ENCODE measurements around the gene TRIO.
"Not testable (repeated sequence)": the region's sequence is repeated elsewhere in the genome, so short reads cannot be mapped to it uniquely, and the experiment has no call there.

The TRIO gene

DNA sequence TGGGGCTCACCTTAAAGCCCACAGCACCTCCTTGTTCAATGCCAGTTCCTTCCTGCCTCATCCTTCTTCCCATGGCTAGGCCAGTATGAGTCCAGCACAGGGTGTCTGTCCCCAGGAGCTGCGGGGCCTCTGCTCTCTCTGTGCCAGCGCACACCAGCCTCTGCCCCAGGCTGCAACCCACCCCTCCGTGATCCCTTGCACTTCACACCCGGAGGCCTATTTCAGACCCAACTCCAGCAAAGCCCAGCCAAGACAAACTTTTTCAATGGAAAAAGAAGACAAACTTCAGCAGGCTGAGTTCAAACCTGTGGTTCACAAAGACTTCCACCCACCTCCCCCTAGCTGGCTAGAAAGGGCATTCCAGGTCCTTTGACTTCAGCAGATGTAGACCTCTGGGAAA, 382.3 kb downstream of the TRIO start:
- no peak for DNase-seq

DNA sequence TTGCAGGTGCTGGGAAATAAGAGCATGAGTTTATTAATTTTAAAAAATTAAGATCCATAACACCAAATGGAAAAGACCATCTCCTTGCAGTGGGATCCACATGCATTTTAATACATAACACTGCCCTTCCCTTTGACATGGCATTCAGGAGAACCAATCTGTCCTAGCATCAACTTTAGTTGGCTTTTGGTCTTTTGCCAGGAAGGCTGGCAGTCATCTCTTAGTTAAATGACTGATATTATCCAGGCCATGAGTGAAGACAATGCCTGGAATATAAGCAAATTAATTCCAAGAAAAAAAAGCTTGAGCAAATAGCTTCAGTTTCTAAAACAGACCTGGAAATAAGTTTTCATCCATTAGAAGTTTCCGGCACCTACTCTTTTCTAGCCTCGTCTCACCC, 383.4 kb downstream of the TRIO start:
- DNase-seq: no peak

DNA sequence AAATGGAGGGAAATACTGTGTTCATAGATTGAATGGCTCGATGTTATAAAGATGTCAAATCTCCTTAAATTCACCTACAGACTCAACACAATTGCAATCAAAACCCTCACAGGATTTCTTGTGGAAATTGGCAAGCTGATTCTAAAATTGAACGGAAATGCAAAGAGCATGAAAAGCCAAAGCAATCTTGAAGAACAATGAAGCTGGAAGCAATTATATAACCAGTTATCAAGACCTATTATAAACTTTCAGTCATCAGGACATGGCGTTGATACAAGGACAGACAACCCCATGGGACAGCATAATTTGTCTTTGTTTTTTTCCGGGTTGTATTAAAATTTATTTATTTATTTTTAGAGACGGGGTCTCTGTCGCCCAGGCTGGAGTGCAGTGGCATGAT, 385.0 kb downstream of the TRIO start:
- DNase-seq: no peak

DNA sequence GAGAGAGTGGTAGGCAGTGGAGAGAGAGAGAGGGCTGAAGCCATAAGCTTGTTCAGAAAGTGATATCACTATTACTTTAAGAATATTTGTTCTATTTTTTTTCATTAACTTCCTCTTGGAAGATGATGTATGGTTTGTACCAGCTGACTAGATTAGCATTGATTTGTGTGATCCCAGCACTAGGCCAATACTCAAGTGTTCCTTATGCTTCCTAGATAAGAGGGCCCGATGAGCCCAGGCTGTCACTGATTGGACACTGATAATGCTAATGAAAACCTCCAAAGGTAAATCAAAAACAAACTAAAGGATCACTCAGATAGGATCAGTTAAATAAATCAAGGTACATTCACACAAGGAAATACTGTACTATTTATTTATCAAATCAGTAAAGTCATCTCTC, 385.8 kb downstream of the TRIO start:
- DNase-seq: no peak

DNA sequence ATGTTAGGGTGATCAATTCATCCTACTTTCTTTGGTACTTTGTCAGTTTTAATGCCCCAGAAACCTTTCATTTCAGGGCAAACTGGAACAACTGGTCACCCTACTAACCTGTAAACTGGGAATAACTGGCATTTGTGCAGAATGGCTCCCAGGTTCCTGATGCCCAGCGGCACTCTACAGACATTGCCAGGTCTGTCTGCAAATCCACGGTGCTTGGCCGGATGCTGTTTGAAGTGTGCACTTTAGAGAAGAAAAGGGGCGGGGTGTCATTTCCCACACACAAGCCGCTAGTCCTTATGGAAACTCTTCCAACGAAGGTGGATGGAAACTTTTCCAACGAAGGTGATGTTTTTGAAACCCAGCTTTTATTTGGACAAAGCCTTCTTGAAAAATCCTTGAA, 388.5 kb downstream of the TRIO start:
- DNase-seq: no peak

DNA sequence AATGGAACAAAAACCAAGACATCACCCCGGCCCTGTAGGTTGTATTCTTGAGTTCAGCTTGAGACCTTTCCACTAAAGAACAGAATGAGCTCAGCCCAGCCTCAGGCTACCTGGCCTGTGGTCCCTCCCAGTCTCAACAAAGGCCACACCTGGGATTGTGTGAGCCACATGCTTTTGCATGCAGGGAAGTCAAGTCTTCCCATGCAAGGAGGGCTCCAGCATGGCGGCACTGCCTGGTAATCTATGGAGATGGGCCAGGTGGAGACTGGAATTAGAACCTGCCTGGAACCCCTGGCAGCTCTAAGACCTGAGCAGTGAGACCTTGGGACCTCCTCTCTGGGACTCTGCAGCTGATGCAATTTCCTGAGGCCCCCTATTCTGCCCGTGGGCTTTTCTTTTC, 389.0 kb downstream of the TRIO start:
- no peak for DNase-seq

DNA sequence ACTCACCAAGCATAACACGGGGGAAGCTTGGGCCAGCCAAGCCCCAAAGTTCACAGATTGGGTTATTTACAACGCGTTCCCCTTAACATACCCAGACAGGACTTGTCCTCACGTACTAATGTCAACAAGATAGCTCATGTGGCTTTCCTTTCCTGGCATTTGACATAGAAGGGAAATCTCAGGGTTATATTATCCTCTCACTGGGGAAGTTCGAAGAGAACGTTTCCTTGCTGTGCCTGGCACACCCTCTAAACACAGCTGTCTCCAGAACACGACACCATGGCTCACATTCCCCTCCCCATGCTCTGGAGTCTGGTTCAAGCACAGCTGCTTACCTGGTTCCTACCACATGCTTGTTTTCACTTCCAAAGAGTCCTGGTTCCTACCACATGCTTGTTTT, 391.6 kb downstream of the TRIO start:
- DNase-seq: peak; percentile 20

DNA sequence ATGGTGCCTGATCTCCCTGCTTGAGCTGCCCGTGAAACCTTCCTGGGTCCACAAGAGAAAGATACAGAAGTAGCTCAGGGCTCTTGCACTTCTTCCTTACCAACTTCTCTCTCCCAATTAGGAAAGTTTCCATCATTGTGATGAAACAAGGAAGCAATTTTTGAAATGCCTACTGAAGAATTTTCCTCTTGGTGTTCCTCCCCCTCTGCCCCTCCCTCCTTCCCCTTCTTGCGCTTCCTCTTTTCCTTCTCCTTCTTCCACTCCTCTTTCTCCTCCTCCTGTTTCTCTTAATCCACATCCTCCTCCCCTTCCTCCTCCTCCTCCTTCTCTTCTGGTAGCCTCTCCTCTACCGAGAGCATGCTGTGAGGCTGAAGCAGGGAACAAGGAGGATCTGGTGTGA, 402.2 kb downstream of the TRIO start:
- no peak for DNase-seq

DNA sequence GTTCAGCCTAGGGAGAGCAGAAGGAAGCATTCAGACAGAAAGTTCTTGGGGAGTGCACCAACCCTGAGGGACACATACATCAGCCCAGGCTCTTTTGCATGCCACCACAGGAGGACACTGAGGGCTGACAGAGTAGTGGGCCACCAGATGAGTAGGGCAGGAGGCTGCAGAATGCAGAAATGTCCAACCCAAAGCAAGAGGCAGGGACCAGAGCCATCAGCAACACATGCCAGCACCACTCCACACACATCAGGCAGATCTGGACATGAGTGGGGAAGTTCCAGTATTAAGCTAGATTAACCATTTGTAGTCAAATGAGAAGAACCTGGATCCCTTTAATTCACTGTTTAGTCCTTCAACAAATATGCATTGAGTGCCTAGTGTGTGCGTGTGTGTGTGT, 402.7 kb downstream of the TRIO start:
- DNase-seq: no peak

DNA sequence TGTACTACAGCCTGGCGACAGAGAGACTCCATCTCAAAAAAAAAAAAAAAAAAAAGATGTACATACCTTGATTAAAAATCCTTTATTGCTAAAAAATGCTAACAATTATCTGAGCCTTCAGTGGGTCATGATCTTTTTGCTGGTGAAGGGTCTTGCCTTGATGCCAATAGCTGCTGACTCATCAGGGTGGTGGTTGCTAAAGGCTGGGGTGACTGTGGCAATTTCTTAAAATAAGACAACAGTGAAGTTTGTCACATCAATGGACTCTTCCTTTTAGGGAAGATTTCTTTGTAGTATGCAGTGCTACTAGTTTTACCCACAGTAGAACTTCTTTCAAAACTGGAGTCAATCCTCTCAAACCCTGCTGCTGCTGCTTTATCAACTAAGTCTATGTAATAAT, 404.5 kb downstream of the TRIO start:
- DNase-seq: no peak

DNA sequence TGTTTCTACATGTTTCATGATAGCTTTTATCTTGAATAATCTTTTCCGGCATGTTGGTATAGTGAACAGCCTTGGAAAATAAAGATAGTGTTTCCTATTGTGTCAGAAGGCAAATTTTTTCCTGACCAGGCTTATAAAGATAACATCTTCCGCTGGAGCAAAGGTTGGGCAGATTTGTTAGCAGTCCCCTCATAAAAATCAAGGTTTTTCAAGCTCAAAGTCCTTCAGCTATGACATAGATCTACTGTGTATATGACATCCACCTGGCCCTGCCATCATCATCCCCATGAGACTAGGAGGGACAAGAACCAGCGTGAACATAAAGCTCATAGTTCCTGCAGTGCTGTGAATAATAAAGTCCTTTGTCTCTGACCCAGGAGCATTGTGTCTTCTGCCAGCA, 408.1 kb downstream of the TRIO start:
- no peak for DNase-seq

DNA sequence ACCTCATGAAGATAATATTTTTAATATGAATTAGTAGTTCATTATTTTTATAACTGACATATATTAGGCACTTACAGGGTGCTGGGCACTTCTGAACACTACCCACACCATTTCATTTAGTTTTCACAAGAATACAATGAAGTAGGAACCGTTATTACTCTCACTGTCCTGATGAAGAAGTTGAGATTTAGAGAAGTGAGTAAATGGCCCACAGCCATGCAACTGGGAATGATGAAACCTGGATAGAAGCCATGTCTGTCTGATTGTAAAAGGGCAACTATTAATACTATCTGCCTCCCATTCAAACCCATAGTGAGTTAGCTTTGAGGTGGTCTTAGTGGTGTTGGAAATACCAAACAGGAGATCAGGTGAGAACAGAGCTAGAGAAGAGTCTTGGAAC, 408.9 kb downstream of the TRIO start:
- no peak for DNase-seq

DNA sequence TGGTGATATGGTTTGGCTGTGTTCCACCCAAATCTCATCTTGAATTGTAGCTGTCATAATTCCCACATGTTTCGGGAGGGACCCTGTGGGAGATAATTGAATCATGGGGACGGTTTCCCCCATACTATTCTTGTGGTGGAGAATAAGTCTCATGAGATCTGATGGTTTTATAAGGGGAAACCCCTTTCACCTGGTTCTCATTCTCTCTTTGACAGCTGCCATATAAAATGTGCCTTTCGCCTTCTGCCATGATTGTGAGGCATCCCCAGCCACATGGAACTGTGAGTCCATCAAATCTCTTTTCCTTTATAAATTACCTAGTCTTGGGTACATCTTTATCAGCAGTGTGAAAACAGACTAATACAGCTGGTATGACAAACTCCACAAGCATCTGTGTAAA, 411.1 kb downstream of the TRIO start:
- not testable (repeated sequence) for DNase-seq

DNA sequence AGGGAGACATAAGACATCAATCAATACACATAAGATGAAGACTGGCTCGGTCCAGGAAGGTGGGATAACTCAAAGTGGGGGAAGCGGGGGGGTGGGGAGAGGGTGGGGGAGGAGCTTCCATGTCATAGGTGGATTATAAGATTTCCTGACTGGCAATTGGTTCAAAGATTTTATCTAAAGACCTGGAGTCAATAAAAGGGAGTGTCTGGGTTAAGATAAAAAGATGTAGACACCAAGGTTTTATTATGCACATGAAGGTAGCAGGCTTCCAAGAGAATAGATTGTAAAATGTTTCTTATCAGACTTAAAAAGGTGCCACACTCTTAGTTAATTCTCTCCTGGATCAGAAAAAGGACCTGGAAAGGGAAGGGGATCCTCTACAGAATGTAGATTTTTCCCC, 412.9 kb downstream of the TRIO start:
- no peak for DNase-seq

DNA sequence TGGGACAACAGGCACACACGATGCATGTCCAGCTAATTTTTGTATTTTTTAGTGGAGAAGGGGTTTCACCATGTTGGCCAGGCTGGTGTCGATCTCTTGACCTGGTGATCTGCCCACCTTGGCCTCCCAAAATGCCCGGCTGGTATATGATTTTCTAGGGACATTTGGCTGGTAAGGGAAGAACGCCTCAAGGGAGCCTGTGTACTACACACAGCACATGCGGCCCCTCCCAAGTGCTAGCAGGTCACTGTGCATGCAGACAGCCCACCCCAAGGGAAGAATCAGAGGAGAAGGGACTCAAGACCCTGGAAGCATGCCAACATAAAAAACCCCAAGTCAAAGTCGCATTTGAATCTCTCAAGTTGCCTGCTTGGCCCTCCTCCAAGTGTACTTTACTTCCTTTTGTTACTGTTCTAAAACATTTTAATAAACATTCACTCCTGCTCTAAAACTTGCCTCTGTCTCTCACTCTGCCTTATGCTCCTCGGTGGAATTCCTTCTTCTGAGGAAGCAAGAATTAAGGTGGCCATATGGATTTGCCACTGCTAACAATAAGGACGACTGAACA, 414.1 kb downstream of the TRIO start:
- peak; percentile 86 for DNase-seq

DNA sequence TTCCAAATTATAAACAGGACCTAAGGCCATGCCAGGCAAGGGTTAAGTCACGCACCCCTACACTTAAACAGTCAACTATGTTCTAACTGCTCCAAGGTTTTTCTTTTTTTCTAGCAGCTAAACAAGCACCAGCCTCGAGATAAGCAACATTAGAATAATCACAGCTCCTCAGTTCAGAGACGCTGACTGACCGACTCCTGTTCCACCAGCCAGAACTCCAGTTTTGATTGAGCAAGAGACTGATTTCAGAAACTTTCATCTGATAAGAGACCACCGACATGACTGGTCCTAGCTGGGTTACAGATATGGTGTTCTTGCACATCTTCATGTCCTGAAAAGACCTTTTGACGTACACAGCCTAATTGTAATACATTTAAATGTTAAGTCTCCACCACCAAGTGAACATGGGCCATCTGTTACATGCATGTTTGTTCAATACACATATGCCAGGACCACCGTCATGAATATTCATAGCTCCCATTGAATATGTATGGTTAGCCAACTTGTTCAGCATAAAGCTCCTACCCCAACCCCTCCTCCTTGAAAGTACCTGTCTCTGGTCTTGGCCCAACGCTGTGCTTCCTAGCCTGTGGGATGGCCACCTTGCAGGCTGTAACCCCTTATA, 414.8 kb downstream of the TRIO start:
- DNase-seq: peak; percentile 97

All from DMS 273 treated with DMSO at 0.1 percent for 48 hours (cell line).